ENCODE data around the gene HSPB6.

The HSPB6 gene

DNA sequence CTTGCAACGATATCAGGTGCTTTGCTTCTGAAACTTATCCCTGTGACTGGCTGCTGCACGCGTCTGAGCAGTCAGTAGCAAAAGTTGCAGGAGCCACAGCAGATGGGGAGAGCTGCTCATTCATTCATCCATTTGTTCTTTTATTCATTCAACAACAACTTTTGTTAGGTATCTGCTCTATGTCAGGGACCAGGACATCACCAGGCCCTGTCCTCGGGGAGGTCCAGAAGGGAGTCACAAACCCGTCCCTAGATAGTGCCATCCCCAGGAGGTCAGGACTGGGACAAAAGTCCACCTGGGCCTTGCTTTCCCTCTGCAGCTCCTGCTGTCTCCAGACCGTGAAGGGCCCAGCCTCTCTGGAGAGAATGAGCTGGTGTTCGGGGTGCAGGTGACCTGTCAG, 21.1 kb upstream of the HSPB6 start:
- TF ChIP-seq, protein P1, sequence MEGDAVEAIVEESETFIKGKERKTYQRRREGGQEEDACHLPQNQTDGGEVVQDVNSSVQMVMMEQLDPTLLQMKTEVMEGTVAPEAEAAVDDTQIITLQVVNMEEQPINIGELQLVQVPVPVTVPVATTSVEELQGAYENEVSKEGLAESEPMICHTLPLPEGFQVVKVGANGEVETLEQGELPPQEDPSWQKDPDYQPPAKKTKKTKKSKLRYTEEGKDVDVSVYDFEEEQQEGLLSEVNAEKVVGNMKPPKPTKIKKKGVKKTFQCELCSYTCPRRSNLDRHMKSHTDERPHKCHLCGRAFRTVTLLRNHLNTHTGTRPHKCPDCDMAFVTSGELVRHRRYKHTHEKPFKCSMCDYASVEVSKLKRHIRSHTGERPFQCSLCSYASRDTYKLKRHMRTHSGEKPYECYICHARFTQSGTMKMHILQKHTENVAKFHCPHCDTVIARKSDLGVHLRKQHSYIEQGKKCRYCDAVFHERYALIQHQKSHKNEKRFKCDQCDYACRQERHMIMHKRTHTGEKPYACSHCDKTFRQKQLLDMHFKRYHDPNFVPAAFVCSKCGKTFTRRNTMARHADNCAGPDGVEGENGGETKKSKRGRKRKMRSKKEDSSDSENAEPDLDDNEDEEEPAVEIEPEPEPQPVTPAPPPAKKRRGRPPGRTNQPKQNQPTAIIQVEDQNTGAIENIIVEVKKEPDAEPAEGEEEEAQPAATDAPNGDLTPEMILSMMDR (IDR thresholded peaks at IDR 0.05; ENCODE audit: insufficient read depth, low read depth, low read length, missing control alignments) = no peak
- no peak overlapping the region for H3K4me3 ChIP-seq (ENCODE audit: low read depth, low read length)
- no peak for DNase-seq (ENCODE audit: low read depth)

GRCh38 chr19:35777086-35777841, 20.4 kb upstream of the HSPB6 start:
- DNase-seq (ENCODE audit: low read depth) = no peak
- H3K4me3 ChIP-seq (ENCODE audit: low read depth, low read length) = no peak overlapping the region
- TF ChIP-seq, protein P1 (IDR thresholded peaks at IDR 0.05; ENCODE audit: insufficient read depth, low read depth, low read length, missing control alignments) = no peak

GRCh38 chr19:35776102-35776788, 19.4 kb upstream of the HSPB6 start:
- no peak for DNase-seq (ENCODE audit: low read depth)
- TF ChIP-seq, protein P1 (IDR thresholded peaks at IDR 0.05; ENCODE audit: insufficient read depth, low read depth, low read length, missing control alignments) = no peak
- H3K4me3 ChIP-seq (ENCODE audit: low read depth, low read length) = peak overlapping the region; percentile 60

- peak within 1 kb of the TSS; percentile 60 for H3K4me3 ChIP-seq (ENCODE audit: low read depth, low read length)
- TF ChIP-seq, protein P1 (IDR thresholded peaks at IDR 0.05; ENCODE audit: insufficient read depth, low read depth, low read length, missing control alignments) = no peak
- peak; percentile 98 for DNase-seq (ENCODE audit: low read depth)
Measured at GRCh38 chr19:35775298-35776101, 18.7 kb upstream of the HSPB6 start, which contains the start of gene ARHGAP33. Gene ARHGAP33, plus strand, starts transcription at chr19:35775564. Its CDS starts 95 bp downstream, at chr19:35775659.

DNA sequence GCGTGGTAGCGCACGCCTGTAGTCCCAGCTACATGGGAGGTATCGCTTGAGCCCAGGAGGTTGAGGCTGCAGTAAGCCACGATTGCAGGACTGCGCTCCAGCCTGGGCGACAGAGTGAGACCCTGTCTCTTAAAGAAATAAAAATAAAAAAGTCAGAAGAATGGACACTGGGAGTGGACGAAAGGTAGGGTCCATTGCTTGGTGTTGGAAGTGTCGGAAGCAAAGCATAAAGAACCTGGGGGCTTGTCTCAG, 18.1 kb upstream of the HSPB6 start:
- no peak for DNase-seq (ENCODE audit: low read depth)
- H3K4me3 ChIP-seq (ENCODE audit: low read depth, low read length) = peak overlapping the region; percentile 32
- TF ChIP-seq, protein P1 (IDR thresholded peaks at IDR 0.05; ENCODE audit: insufficient read depth, low read depth, low read length, missing control alignments) = no peak

DNA sequence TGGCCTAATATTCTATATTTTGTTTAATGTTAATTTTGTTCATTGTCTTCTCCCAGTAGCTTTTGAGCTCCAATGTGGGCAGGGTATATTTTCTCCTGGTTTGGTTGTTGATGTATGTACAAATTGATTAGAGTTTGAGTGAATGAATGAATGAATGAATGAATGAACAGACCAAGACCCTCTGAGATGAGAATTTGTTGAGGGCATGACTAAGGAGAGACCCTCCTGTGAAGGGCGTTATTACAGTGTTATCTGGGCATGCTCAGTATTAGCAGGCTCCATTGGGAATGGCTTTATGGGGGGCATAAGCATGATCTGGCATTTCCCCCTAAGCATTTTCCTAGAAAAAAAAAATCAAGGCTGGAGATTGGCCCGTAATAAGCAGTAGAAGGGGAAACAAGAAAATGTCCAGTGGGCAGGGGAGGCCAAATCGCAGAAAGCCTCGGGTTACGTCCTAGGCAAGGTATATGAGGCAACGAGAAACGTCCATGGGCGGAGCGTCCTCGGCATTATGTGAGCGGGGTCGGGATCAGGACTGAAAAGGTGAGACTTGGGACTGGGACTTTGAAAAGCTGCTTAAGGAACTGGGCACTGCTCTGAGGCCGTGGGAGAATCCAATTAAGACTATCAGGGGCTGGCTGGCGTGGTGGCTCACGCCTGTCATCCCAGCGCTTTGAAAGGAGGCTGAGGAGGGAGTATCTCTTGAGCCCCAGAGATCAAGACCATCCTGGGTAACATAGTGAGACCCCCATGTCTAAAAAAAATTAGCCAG, 17.6 kb upstream of the HSPB6 start:
- no peak for DNase-seq (ENCODE audit: low read depth)
- peak overlapping the region; percentile 32; the same call in 1 of the 2 replicates for H3K4me3 ChIP-seq (ENCODE audit: low read depth, low read length)
- TF ChIP-seq, protein P1 (IDR thresholded peaks at IDR 0.05; ENCODE audit: insufficient read depth, low read depth, low read length, missing control alignments) = no peak

Measured in GM12865 (cell line).